Hypothalamus (tissue), 51 donors: ENCODE results near the gene LGALS9C.
"Not testable (repeated sequence)": the region's sequence is repeated elsewhere in the genome, so short reads cannot be mapped to it uniquely, and the experiment has no call there.

Experiments used
- DNase-seq, 51 donors: peaks; one replicate each; lab custom pipeline; 2025; lab: John Stamatoyannopoulos, UW

LGALS9C gene

GRCh38 chr17:18528435-18528834 is 51.8 kb downstream of the LGALS9C start:
- DNase-seq: not testable (repeated sequence)

- not testable (repeated sequence) for DNase-seq
Observed at GRCh38 chr17:18528899-18529500, 52.4 kb downstream of the LGALS9C start.

GRCh38 chr17:18530405-18530804 is 53.8 kb downstream of the LGALS9C start:
- DNase-seq: not testable (repeated sequence)

GRCh38 chr17:18542234-18542633 is 65.6 kb downstream of the LGALS9C start:
- not testable (repeated sequence) for DNase-seq

- not testable (repeated sequence) for DNase-seq
Observed at GRCh38 chr17:18542907-18543306, 66.3 kb downstream of the LGALS9C start.
